GM12878 (cell line): ENCODE measurements around the gene CELF2. TPM values are rescaled to one million over a fixed set of nuclear protein-coding genes. Genes with fewer than 3 reads are reported as not detected.

Experiments
- ATF7 ChIP-seq: fragments of 450-650 bp; IDR thresholded peaks from 2 replicates; pipeline ENCODE4 v1.6.1; 2016; ENCODE audit warnings: low read depth, mild to moderate bottlenecking
- BCL11A ChIP-seq: IDR thresholded peaks from 2 replicates; pipeline ENCODE4 v1.6.1; 2011; ENCODE audit warnings: low read depth, low read length
- BHLHE40 ChIP-seq, 2 experiments: fragments of 450-650 bp in 1 of 2; IDR thresholded peaks; 2 replicates each; pipeline ENCODE4 v1.6.1; 2011 to 2017; ENCODE audit warnings: low read depth in 2 of 2, borderline replicate concordance in 1 of 2, improper control_type of control experiment in 1 of 2, low read length in 1 of 2, mild to moderate bottlenecking in 1 of 2
- CEBPB ChIP-seq, 2 experiments: fragments of 150-350 bp in 1 of 2; IDR thresholded peaks; 2 replicates each; pipeline ENCODE4 v1.6.1; 2012 to 2014; ENCODE audit warnings: low read depth in 2 of 2, low read length in 2 of 2, borderline replicate concordance in 1 of 2, inconsistent platforms in 1 of 2
- CHD2 ChIP-seq: IDR thresholded peaks from 2 replicates; pipeline ENCODE4 v1.6.1; 2011; ENCODE audit warnings: low read depth, low read length, improper control_type of control experiment, borderline replicate concordance
- CHD4 ChIP-seq: fragments of 200-600 bp; sonication (generic); IDR thresholded peaks from 2 replicates; pipeline ENCODE4 v1.6.1; 2016; ENCODE audit warnings: mild to moderate bottlenecking
- DPF2 ChIP-seq: fragments of 450-650 bp; IDR thresholded peaks from 2 replicates; pipeline ENCODE4 v1.6.1; 2017; ENCODE audit warnings: mild to moderate bottlenecking
- EED ChIP-seq: sonication (generic); IDR thresholded peaks from 2 replicates; pipeline ENCODE4 v1.6.1; 2016; ENCODE audit warnings: antibody characterized with exemption, low read depth
- ESRRA ChIP-seq: IDR thresholded peaks from 2 replicates; pipeline ENCODE4 v1.6.1; 2012; ENCODE audit warnings: mild to moderate bottlenecking, low read length, improper control_type of control experiment
- ETV6 ChIP-seq, 2 experiments: fragments of 450-650 bp in 1 of 2; IDR thresholded peaks in 1 of 2; conservative IDR thresholded peaks in 1 of 2; 2 replicates each; pipeline ENCODE4 v1.6.1; 2014; ENCODE audit warnings: antibody characterized with exemption in 1 of 2, borderline replicate concordance in 1 of 2, low read depth in 1 of 2, mild to moderate bottlenecking in 1 of 2, moderate library complexity in 1 of 2
- FOXM1 ChIP-seq: IDR thresholded peaks from 2 replicates; pipeline ENCODE4 v1.6.1; 2012; ENCODE audit warnings: low read depth, mild to moderate bottlenecking, inconsistent platforms, low read length, moderate library complexity
- HDGF ChIP-seq: fragments of 450-650 bp; IDR thresholded peaks from 2 replicates; pipeline ENCODE4 v1.6.1; 2016; ENCODE audit warnings: antibody characterized with exemption
- LARP7 ChIP-seq: fragments of 450-650 bp; IDR thresholded peaks from 2 replicates; pipeline ENCODE4 v1.6.1; 2017; ENCODE audit warnings: mild to moderate bottlenecking
- MTA2 ChIP-seq: fragments of 450-650 bp; IDR thresholded peaks from 2 replicates; pipeline ENCODE4 v1.6.1; 2016; ENCODE audit warnings: low read depth, mild to moderate bottlenecking, moderate library complexity
- MTA3 ChIP-seq: IDR thresholded peaks from 2 replicates; pipeline ENCODE4 v1.6.1; 2012; ENCODE audit warnings: low read length, inconsistent platforms, borderline replicate concordance
- NFYA ChIP-seq: IDR thresholded peaks from 2 replicates; pipeline ENCODE4 v1.6.1; 2011; ENCODE audit warnings: low read depth, mild to moderate bottlenecking, low read length, improper control_type of control experiment, borderline replicate concordance
- POU2F2 ChIP-seq: IDR thresholded peaks from 3 replicates; pipeline ENCODE4 v1.6.1; 2011; ENCODE audit warnings: low read depth, mild to moderate bottlenecking, low read length, borderline replicate concordance
- RAD21 ChIP-seq: IDR thresholded peaks from 2 replicates; pipeline ENCODE4 v1.6.1; 2011; ENCODE audit warnings: mild to moderate bottlenecking, low read depth, low read length, moderate library complexity; ENCODE audit not compliant: insufficient read depth
- SMARCA5 ChIP-seq: fragments of 450-650 bp; IDR thresholded peaks from 2 replicates; pipeline ENCODE4 v1.6.1; 2017; ENCODE audit warnings: mild to moderate bottlenecking
- SP1 ChIP-seq: IDR thresholded peaks from one replicate; pipeline ENCODE4 v1.6.1; 2011; ENCODE audit warnings: low read depth, low read length
- STAT3 ChIP-seq: IDR thresholded peaks from 2 replicates; pipeline ENCODE4 v1.6.1; 2011; ENCODE audit warnings: low read depth, low read length, improper control_type of control experiment
- SUPT20H ChIP-seq: IDR thresholded peaks from 2 replicates; pipeline ENCODE4 v1.6.1; 2011; ENCODE audit warnings: low read depth, mild to moderate bottlenecking, low read length, moderate library complexity, borderline replicate concordance; ENCODE audit not compliant: control insufficient read depth
- TCF3 ChIP-seq: IDR thresholded peaks from 2 replicates; pipeline ENCODE4 v1.6.1; 2012; ENCODE audit warnings: low read depth, mild to moderate bottlenecking, low read length, borderline replicate concordance; ENCODE audit not compliant: insufficient read depth
- ZNF24 ChIP-seq: fragments of 450-650 bp; IDR thresholded peaks from 2 replicates; pipeline ENCODE4 v1.6.1; 2017; ENCODE audit warnings: antibody characterized with exemption, mild to moderate bottlenecking
- ZSCAN29 ChIP-seq: fragments of 450-650 bp; IDR thresholded peaks from 2 replicates; pipeline ENCODE4 v1.6.1; 2017; ENCODE audit warnings: mild to moderate bottlenecking, moderate library complexity
- polyA plus RNA-seq, 11 experiments: library from polyadenylated mRNA; depleted of rRNA in 4 of 11; unstranded in 6 of 11; stranded (reverse) in 5 of 11; fragments of >200 nt; fragmentation: Nextera tagmentation in 4 of 11; fragmentation: Illumina TruSeq in 1 of 11; extraction: Ambion mirVana in 4 of 11; extraction: Trizol in 1 of 11; gene quantifications; 1 replicate in 1 of 11; 2 replicates in 10 of 11; pipeline versions ENCODE4 v1.2.1 to v1.2.3, GENCODE V29; 2011 to 2016; ENCODE audit warnings: inconsistent platforms in 2 of 11, missing spikeins in 2 of 11, low read depth in 1 of 11
- total RNA-seq, 4 experiments: library from RNA; depleted of rRNA in 3 of 4; stranded (reverse); fragments of >200 nt in 3 of 4; fragmentation: Illumina TruSeq in 1 of 4; extraction: Trizol in 1 of 4; gene quantifications; 2 replicates each; pipeline versions ENCODE4 v1.2.1 to v1.2.3, GENCODE V29; 2013 to 2021
- TF ChIP-seq, protein P1 (sequence below): fragments of 450-650 bp; IDR thresholded peaks from 2 replicates; pipeline ENCODE4 v1.6.1; 2017; ENCODE audit warnings: mild to moderate bottlenecking, moderate library complexity
- TF ChIP-seq, protein P2 (sequence below): IDR thresholded peaks from 2 replicates; pipeline ENCODE4 v1.6.1; 2011; ENCODE audit warnings: borderline replicate concordance, low read depth, mild to moderate bottlenecking, moderate library complexity, low read length; ENCODE audit not compliant: insufficient read depth, poor library complexity, severe bottlenecking

Gene CELF2
- total and polyA plus RNA-seq, 10 of the 15 experiments (the other 5 are each of a cell fraction or from before 2014, with no cell fraction given) = 20.8 to 129 (median 86.3) TPM

DNA sequence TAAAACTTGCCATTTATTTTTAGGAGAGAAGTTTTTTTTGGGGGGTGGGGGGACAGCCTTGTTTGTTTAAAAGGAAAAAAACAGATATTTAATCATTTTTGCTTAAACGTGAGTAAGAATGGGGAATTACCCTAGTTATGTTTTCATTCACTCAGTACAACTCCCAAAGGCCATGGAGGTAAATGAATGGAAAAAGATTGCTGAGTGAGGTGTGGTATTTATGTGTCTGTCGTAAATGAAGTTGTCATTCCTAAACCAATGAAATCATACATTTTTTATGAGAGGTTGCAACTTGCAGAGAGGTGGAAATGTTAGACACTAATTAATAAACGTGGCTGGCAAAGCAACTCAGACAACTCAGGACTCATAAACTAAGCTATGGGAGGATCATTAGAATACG lies 218.1 kb downstream of the CELF2 start (continued):
- TF ChIP-seq, protein P1, sequence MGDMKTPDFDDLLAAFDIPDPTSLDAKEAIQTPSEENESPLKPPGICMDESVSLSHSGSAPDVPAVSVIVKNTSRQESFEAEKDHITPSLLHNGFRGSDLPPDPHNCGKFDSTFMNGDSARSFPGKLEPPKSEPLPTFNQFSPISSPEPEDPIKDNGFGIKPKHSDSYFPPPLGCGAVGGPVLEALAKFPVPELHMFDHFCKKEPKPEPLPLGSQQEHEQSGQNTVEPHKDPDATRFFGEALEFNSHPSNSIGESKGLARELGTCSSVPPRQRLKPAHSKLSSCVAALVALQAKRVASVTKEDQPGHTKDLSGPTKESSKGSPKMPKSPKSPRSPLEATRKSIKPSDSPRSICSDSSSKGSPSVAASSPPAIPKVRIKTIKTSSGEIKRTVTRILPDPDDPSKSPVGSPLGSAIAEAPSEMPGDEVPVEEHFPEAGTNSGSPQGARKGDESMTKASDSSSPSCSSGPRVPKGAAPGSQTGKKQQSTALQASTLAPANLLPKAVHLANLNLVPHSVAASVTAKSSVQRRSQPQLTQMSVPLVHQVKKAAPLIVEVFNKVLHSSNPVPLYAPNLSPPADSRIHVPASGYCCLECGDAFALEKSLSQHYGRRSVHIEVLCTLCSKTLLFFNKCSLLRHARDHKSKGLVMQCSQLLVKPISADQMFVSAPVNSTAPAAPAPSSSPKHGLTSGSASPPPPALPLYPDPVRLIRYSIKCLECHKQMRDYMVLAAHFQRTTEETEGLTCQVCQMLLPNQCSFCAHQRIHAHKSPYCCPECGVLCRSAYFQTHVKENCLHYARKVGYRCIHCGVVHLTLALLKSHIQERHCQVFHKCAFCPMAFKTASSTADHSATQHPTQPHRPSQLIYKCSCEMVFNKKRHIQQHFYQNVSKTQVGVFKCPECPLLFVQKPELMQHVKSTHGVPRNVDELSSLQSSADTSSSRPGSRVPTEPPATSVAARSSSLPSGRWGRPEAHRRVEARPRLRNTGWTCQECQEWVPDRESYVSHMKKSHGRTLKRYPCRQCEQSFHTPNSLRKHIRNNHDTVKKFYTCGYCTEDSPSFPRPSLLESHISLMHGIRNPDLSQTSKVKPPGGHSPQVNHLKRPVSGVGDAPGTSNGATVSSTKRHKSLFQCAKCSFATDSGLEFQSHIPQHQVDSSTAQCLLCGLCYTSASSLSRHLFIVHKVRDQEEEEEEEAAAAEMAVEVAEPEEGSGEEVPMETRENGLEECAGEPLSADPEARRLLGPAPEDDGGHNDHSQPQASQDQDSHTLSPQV = no peak
- TF ChIP-seq, protein P2, sequence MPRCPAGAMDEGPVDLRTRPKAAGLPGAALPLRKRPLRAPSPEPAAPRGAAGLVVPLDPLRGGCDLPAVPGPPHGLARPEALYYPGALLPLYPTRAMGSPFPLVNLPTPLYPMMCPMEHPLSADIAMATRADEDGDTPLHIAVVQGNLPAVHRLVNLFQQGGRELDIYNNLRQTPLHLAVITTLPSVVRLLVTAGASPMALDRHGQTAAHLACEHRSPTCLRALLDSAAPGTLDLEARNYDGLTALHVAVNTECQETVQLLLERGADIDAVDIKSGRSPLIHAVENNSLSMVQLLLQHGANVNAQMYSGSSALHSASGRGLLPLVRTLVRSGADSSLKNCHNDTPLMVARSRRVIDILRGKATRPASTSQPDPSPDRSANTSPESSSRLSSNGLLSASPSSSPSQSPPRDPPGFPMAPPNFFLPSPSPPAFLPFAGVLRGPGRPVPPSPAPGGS = peak; percentile 56
- TF ChIP-seq FOXM1 (0 out of 2 replicates have a peak, but pooled peaks have one; percentile 34), BHLHE40 (IDR thresholded peaks at IDR 0.05; ENCODE audit: borderline replicate concordance in 1 of 2, low read depth in 2 of 2, low read length in 1 of 2) (peak; percentile 81 to 86), EED (0 out of 2 replicates have a peak, but pooled peaks have one; percentile 34), NFYA (no peak), DPF2 (peak; percentile 41; the same call in 1 of the 2 replicates), MTA2 (no peak), POU2F2 (no peak), CEBPB (IDR thresholded peaks at IDR 0.05; ENCODE audit: borderline replicate concordance in 1 of 2, low read depth in 2 of 2, low read length in 2 of 2) (no peak; a peak in 1 of 4 replicates), ESRRA (no peak), SUPT20H (no peak), HDGF (no peak), ATF7 (0 out of 2 replicates have a peak, but pooled peaks have one; percentile 46), TCF3 (no peak), RAD21 (no peak), LARP7 (no peak), ZNF24 (0 out of 2 replicates have a peak, but pooled peaks have one; percentile 14), ETV6 (conservative IDR thresholded peaks at IDR 0.05 in 1 of 2, IDR thresholded peaks at IDR 0.05 in 1 of 2; ENCODE audit: borderline replicate concordance in 1 of 2, low read depth in 1 of 2) (no peak), SP1 (no peak), MTA3 (peak; percentile 27; the same call in 1 of the 2 replicates), STAT3 (no peak), ZSCAN29 (no peak), SMARCA5 (no peak), CHD2 (no peak), CHD4 (no peak), BCL11A (peak; percentile 70; the same call in 1 of the 2 replicates)
